NCI-H748 (cell line): ENCODE results near the gene SEC63.
"Not testable (repeated sequence)": the region's sequence is repeated elsewhere in the genome, so short reads cannot be mapped to it uniquely, and the experiment has no call there.

Source experiments
- DNase-seq: peaks from one replicate; lab custom pipeline; 2025; ENCODE audit not compliant: unreplicated experiment; lab: John Stamatoyannopoulos, UW

The SEC63 gene

GRCh38 chr6:107957909-107958688 is at the start of gene SEC63:
Gene SEC63, minus strand, starts transcription at chr6:107958208. Its CDS starts 199 bp downstream, at chr6:107958009.
- peak; percentile 97 for DNase-seq

GRCh38 chr6:108005961-108006360 is 48.0 kb upstream of the SEC63 start:
- DNase-seq = no peak

- DNase-seq = no peak
These were observed 46.9 kb upstream of the SEC63 start for GRCh38 chr6:108004861-108005260.

GRCh38 chr6:108002365-108003221 is 44.6 kb upstream of the SEC63 start:
- DNase-seq = peak; percentile 77

- DNase-seq = no peak
These were observed 43.8 kb upstream of the SEC63 start for GRCh38 chr6:108001696-108002231.

GRCh38 chr6:108000259-108000658 is 42.3 kb upstream of the SEC63 start:
- not testable (repeated sequence) for DNase-seq

GRCh38 chr6:107999341-107999740 is 41.3 kb upstream of the SEC63 start:
- no peak for DNase-seq

GRCh38 chr6:107991772-107992550 is 34.0 kb upstream of the SEC63 start:
- DNase-seq = no peak

- no peak for DNase-seq
These were observed 33.1 kb upstream of the SEC63 start for GRCh38 chr6:107991061-107991460.

GRCh38 chr6:107990587-107990986 is 32.6 kb upstream of the SEC63 start:
- DNase-seq = not testable (repeated sequence)

- DNase-seq = no peak
These were observed 31.4 kb upstream of the SEC63 start for GRCh38 chr6:107989166-107990094.

- no peak for DNase-seq
These were observed 30.6 kb upstream of the SEC63 start for GRCh38 chr6:107988570-107988969.

- no peak for DNase-seq
These were observed 29.8 kb upstream of the SEC63 start for GRCh38 chr6:107987805-107988204.

- no peak for DNase-seq
These were observed 27.7 kb upstream of the SEC63 start for GRCh38 chr6:107985701-107986100.

- DNase-seq = no peak
These were observed 25.8 kb upstream of the SEC63 start for GRCh38 chr6:107983811-107984210.

- no peak for DNase-seq
These were observed 24.5 kb upstream of the SEC63 start for GRCh38 chr6:107982486-107982885.

GRCh38 chr6:107981695-107982094 is 23.7 kb upstream of the SEC63 start:
- no peak for DNase-seq

- peak; percentile 37 for DNase-seq
These were observed 19.3 kb upstream of the SEC63 start for GRCh38 chr6:107977283-107977682.

- no peak for DNase-seq
These were observed 18.3 kb upstream of the SEC63 start for GRCh38 chr6:107976155-107976783.
